ENCODE results near the gene SLC25A17.

The SLC25A17 gene

DNA sequence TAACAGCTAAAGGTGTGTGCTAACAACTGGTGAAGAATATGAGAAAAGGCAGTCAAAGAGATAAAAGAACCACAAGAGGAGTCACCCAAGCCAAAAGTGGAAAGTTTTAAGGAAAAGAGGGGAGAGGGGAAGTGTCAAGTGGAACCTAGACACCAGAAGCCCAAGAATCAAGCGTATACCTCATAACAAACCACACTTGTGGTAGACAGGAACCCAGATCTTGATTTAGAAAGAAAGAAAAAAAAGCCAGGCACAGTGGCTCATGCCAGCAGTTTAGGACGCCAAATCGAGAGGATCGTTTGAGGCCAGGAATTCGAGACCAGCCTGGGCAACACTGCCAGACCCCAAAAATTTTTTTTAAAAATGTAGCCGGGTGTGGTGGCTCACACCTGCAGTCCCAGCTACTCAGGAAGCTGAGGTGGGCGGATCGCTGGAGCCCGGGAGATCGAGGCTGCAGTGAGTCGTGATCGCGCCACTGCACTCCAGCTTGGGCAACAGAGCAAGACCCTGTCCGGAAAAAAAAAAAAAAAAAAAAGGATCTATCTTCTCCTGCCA, 877 bp downstream of the SLC25A17 start:
- peaks cover 2% of the 10 kb centered on the region for H3K4me1 ChIP-seq (ENCODE audit: insufficient read depth, insufficient read length)
- H3K9me3 ChIP-seq (ENCODE audit: insufficient read depth, low read length): no peaks in the 10 kb centered on the region
- peak overlapping the region; percentile 94 for H3K9ac ChIP-seq (ENCODE audit: insufficient read length, low read depth)
- peaks cover under 1% of the 10 kb centered on the region for H3K36me3 ChIP-seq (ENCODE audit: insufficient read depth, insufficient read length, low read length)
- TF ChIP-seq YY1 (IDR thresholded peaks at IDR 0.05; ENCODE audit: insufficient read depth, insufficient read length) (no peak), ZNF274 (IDR thresholded peaks at IDR 0.05; ENCODE audit: low read depth, low read length) (no peak)
- no peaks in the 10 kb centered on the region for H3K27me3 ChIP-seq (ENCODE audit: insufficient read depth, insufficient read length)
- peak overlapping the region; percentile 91 for H3K4me3 ChIP-seq (ENCODE audit: insufficient read length, low read depth)
- DNase-seq (ENCODE audit: low read depth, low spot score): no peak

DNA sequence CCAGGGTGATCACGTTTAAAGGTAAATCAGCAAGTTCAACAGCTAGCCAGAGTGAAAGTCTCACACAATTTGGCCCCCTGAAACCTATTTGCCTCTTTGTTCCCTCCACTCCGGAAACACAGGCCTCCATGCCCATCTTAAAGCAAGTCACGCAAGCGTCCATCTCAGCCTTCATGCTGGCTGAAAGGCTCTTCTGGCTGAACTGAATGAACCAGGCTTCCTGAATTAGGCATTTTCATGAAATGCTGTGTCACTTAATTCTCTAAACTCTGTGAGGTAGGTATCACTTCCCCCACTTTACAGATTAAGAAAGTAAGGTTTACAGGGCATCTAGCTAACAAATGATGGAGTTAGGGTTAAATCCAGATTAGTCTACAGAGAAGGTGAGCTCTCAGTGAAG, 1.4 kb downstream of the SLC25A17 start:
- DNase-seq (ENCODE audit: low read depth, low spot score): no peak
- Histone ChIP-seq H3K4me1 (ENCODE audit: insufficient read depth, insufficient read length) (peaks cover 2% of the 10 kb centered on the region), H3K36me3 (ENCODE audit: insufficient read depth, insufficient read length, low read length) (no peaks in the 10 kb centered on the region), H3K9me3 (ENCODE audit: insufficient read depth, low read length) (no peaks in the 10 kb centered on the region), H3K4me3 (ENCODE audit: insufficient read length, low read depth) (no peak overlapping the region), H3K27me3 (ENCODE audit: insufficient read depth, insufficient read length) (no peaks in the 10 kb centered on the region), H3K9ac (ENCODE audit: insufficient read length, low read depth) (peak overlapping the region; percentile 94)
- no peak for TF ChIP-seq ZNF274 (IDR thresholded peaks at IDR 0.05; ENCODE audit: low read depth, low read length)
- no peak for TF ChIP-seq SUZ12 (IDR thresholded peaks at IDR 0.05; ENCODE audit: extremely low read depth, insufficient read depth, insufficient read length)

DNA sequence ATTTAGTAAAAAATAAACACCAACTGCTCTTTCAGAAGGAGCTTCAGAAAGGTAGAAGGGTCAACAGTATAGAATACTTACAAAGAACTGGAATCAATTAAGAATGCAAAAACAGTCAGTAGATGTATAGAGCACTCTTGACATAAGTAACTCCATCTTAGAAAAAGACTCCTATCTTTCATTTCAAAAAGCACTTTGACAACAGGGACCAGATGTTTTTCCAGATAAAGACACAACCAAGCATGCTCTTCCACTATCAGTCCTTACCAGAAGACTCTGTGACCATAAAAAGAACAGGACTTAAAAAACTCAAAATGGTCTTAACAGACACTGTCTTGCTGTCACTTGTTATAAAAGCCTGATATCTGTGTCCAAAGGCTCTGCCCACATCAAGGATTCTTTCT, 5.2 kb downstream of the SLC25A17 start:
- Histone ChIP-seq H3K4me3 (ENCODE audit: insufficient read length, low read depth) (no peak overlapping the region), H3K36me3 (ENCODE audit: insufficient read depth, insufficient read length, low read length) (peaks cover 2% of the 10 kb centered on the region), H3K9me3 (ENCODE audit: insufficient read depth, low read length) (no peaks in the 10 kb centered on the region), H3K9ac (ENCODE audit: insufficient read length, low read depth) (no peak overlapping the region), H3K4me1 (ENCODE audit: insufficient read depth, insufficient read length) (peaks cover 2% of the 10 kb centered on the region), H3K27me3 (ENCODE audit: insufficient read depth, insufficient read length) (no peaks in the 10 kb centered on the region)
- no peak for DNase-seq (ENCODE audit: low read depth, low spot score)
- TF ChIP-seq YY1 (IDR thresholded peaks at IDR 0.05; ENCODE audit: insufficient read depth, insufficient read length) (no peak), SUZ12 (IDR thresholded peaks at IDR 0.05; ENCODE audit: extremely low read depth, insufficient read depth, insufficient read length) (no peak), ZNF274 (IDR thresholded peaks at IDR 0.05; ENCODE audit: low read depth, low read length) (no peak)

DNA sequence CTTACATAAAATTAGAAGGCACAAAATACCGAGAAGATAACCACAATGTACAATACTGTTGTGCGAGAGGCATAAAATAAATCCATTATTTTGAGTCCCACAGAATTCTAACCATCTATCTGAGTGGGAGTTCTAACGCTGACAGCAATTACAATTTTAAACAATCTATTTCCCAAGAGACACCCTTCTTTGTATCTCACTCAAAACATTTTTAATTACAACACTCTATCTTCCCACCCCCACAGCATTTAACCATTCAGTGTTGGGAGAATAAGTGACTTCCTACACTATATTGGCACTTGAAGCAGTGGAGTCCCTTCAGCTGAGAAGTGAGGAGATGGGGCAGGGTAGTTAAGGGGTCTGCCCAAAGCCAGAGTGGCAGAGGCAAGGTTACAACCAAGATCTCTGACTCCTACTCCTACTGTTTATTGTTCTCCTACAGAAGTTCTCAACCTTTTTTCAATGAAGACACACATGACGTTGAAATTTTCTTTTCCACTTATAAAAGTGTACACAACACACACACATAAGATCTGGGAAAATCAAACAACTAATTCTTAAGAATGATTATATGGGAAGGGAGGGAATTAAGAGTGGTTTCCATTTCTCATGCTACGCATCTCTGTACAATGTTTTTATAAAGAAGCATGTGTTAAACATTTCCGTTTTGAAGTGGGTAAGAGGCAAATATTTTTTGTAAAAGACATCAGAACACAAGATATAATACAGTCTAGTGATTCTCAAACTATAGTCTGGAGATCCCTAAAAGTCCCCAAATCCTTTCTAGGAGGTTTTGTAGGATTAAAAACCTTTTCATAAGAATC, 10.9 kb downstream of the SLC25A17 start:
- DNase-seq (ENCODE audit: low read depth, low spot score): no peak
- peaks cover 4% of the 10 kb centered on the region for H3K36me3 ChIP-seq (ENCODE audit: insufficient read depth, insufficient read length, low read length)
- no peaks in the 10 kb centered on the region for H3K4me1 ChIP-seq (ENCODE audit: insufficient read depth, insufficient read length)
- H3K9ac ChIP-seq (ENCODE audit: insufficient read length, low read depth): no peak overlapping the region
- H3K9me3 ChIP-seq (ENCODE audit: insufficient read depth, low read length): no peaks in the 10 kb centered on the region
- H3K27me3 ChIP-seq (ENCODE audit: insufficient read depth, insufficient read length): no peaks in the 10 kb centered on the region
- no peak overlapping the region for H3K4me3 ChIP-seq (ENCODE audit: insufficient read length, low read depth)
- no peak for TF ChIP-seq SUZ12 (IDR thresholded peaks at IDR 0.05; ENCODE audit: extremely low read depth, insufficient read depth, insufficient read length)
- TF ChIP-seq ZNF274 (IDR thresholded peaks at IDR 0.05; ENCODE audit: low read depth, low read length): no peak
- no peak for TF ChIP-seq YY1 (IDR thresholded peaks at IDR 0.05; ENCODE audit: insufficient read depth, insufficient read length)

DNA sequence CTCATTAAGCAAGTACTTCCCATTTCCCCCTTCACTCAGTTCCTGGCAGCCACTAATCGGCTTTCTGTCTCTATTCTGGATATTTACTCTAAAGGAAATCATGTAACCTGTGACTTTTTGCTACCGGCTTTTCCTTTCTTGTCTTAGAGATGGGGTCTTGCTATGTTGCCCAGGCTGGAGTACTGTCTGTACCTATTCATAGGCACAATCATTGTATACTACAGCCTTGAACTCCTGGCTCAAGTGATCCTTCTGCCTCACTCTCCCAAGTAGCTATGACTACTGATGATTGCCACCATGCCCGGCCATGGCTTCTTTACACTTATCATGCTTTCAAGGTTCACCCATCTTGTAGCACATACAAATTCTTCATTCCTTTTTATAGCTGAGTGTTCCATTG, 12.4 kb downstream of the SLC25A17 start:
- Histone ChIP-seq H3K4me3 (ENCODE audit: insufficient read length, low read depth) (no peak overlapping the region), H3K36me3 (ENCODE audit: insufficient read depth, insufficient read length, low read length) (peaks cover 4% of the 10 kb centered on the region), H3K9me3 (ENCODE audit: insufficient read depth, low read length) (no peaks in the 10 kb centered on the region), H3K9ac (ENCODE audit: insufficient read length, low read depth) (no peak overlapping the region), H3K4me1 (ENCODE audit: insufficient read depth, insufficient read length) (no peaks in the 10 kb centered on the region), H3K27me3 (ENCODE audit: insufficient read depth, insufficient read length) (no peaks in the 10 kb centered on the region)
- no peak for DNase-seq (ENCODE audit: low read depth, low spot score)
- no peak for TF ChIP-seq SUZ12 (IDR thresholded peaks at IDR 0.05; ENCODE audit: extremely low read depth, insufficient read depth, insufficient read length)
- no peak for TF ChIP-seq ZNF274 (IDR thresholded peaks at IDR 0.05; ENCODE audit: low read depth, low read length)
- TF ChIP-seq YY1 (IDR thresholded peaks at IDR 0.05; ENCODE audit: insufficient read depth, insufficient read length): no peak

DNA sequence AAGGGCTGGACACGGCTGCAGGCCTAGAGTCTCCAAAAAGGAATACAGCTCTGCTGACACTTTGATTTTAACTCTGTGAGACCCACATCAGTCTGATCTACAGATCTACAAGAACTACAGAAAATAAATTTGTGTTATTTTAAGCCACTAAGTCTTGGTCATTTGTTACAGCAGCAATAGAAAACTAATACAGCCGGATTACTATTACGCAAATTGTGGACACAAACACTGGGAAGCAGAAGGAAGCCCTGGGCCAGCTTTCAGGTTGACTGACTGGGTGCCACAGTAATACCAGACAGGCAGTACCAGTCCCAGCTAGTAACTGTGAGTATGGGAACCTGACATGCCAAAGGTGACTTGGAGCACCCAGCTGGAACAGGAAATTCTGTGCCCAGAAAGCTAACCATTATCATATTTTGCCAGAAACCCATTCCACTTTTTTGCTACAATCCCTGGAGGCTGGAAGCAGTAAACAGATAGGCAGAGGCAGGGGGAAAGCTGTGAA, 13.4 kb downstream of the SLC25A17 start:
- H3K4me3 ChIP-seq (ENCODE audit: insufficient read length, low read depth): no peak overlapping the region
- no peak for TF ChIP-seq SUZ12 (IDR thresholded peaks at IDR 0.05; ENCODE audit: extremely low read depth, insufficient read depth, insufficient read length)
- no peak for TF ChIP-seq YY1 (IDR thresholded peaks at IDR 0.05; ENCODE audit: insufficient read depth, insufficient read length)
- no peak for TF ChIP-seq ZNF274 (IDR thresholded peaks at IDR 0.05; ENCODE audit: low read depth, low read length)
- H3K9ac ChIP-seq (ENCODE audit: insufficient read length, low read depth): no peak overlapping the region
- DNase-seq (ENCODE audit: low read depth, low spot score): no peak
- no peaks in the 10 kb centered on the region for H3K9me3 ChIP-seq (ENCODE audit: insufficient read depth, low read length)
- no peaks in the 10 kb centered on the region for H3K4me1 ChIP-seq (ENCODE audit: insufficient read depth, insufficient read length)
- H3K27me3 ChIP-seq (ENCODE audit: insufficient read depth, insufficient read length): no peaks in the 10 kb centered on the region
- peaks cover 2% of the 10 kb centered on the region for H3K36me3 ChIP-seq (ENCODE audit: insufficient read depth, insufficient read length, low read length)

DNA sequence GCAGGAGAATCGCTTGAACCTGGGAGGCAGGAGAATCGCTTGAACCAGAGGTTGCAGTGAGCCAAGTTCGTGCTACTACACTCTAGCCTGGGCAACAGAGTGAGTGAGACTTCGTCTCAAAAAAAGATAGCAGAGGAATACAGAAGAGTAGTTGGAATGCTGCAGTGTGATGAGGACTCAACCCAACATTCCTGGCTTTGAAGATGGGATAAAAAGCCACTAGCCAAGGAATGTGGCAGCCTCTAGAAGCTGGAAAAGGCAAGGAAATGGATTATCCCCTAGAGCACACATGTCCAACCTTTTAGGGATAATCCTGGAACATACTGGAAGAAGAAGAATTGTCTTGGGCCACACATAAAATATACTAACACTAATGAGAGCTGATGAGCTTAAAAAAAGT, 13.9 kb downstream of the SLC25A17 start:
- H3K4me3 ChIP-seq (ENCODE audit: insufficient read length, low read depth): no peak overlapping the region
- peaks cover 2% of the 10 kb centered on the region for H3K36me3 ChIP-seq (ENCODE audit: insufficient read depth, insufficient read length, low read length)
- H3K27me3 ChIP-seq (ENCODE audit: insufficient read depth, insufficient read length): no peaks in the 10 kb centered on the region
- no peak for TF ChIP-seq SUZ12 (IDR thresholded peaks at IDR 0.05; ENCODE audit: extremely low read depth, insufficient read depth, insufficient read length)
- TF ChIP-seq YY1 (IDR thresholded peaks at IDR 0.05; ENCODE audit: insufficient read depth, insufficient read length): no peak
- no peak for TF ChIP-seq ZNF274 (IDR thresholded peaks at IDR 0.05; ENCODE audit: low read depth, low read length)
- H3K9me3 ChIP-seq (ENCODE audit: insufficient read depth, low read length): no peaks in the 10 kb centered on the region
- no peaks in the 10 kb centered on the region for H3K4me1 ChIP-seq (ENCODE audit: insufficient read depth, insufficient read length)
- no peak overlapping the region for H3K9ac ChIP-seq (ENCODE audit: insufficient read length, low read depth)
- DNase-seq (ENCODE audit: low read depth, low spot score): no peak

All from NT2/D1 (cell line).